ENCODE measurements around the gene LSM2.

GRCh38 chr6:31750411-31751022, 56.2 kb downstream of the LSM2 start:
- no peak for TF ChIP-seq POLR2A (IDR thresholded peaks at IDR 0.05)
- TF ChIP-seq CTCF (IDR thresholded peaks at IDR 0.05), result no peak

Measured in upper lobe of left lung (tissue), 4 donors.